GM23338 (cell line): Measurements from ENCODE around the gene ECHDC1. TPM values are rescaled to one million over a fixed set of nuclear protein-coding genes. Genes with fewer than 3 reads are reported as not detected.

Experiments
- ATAC-seq: fragments of 200-7000 bp; cut with Tn5 transposase; 3 replicates; pipeline ENCODE4 v1.9.1; 2020
- DNase-seq: peaks from one replicate; pipeline ENCODE4 v3.0.0-alpha.2; 2015; ENCODE audit warnings: low spot score
- H2AFZ ChIP-seq: fragments of 200-600 bp; sonication (generic); 2 replicates; pipeline ENCODE4 v1.8.0; 2016; ENCODE audit warnings: antibody characterized with exemption, mild to moderate bottlenecking, moderate library complexity
- H3F3A ChIP-seq: fragments of 200-600 bp; sonication (generic); replicated peaks from 2 replicates; pipeline ENCODE4 v1.8.0; 2017; ENCODE audit warnings: antibody characterized with exemption, mixed run types, low read depth
- H3K27ac ChIP-seq: fragments of 200-600 bp; sonication (generic); 2 replicates; pipeline ENCODE4 v1.6.1; 2016; ENCODE audit warnings: low read depth
- H3K27me3 ChIP-seq: fragments of 200-600 bp; sonication (generic); 2 replicates; pipeline ENCODE4 v1.8.0; 2016; ENCODE audit warnings: mild to moderate bottlenecking, mixed run types, moderate library complexity; ENCODE audit not compliant: insufficient read depth
- H3K36me3 ChIP-seq: fragments of 200-600 bp; sonication (generic); 2 replicates; pipeline ENCODE4 v1.8.0; 2016; ENCODE audit warnings: mild to moderate bottlenecking; ENCODE audit not compliant: insufficient read depth
- H3K4me1 ChIP-seq: fragments of 200-600 bp; sonication (generic); 2 replicates; pipeline ENCODE4 v1.8.0; 2016; ENCODE audit warnings: mild to moderate bottlenecking, moderate library complexity; ENCODE audit not compliant: insufficient read depth
- H3K4me2 ChIP-seq: fragments of 200-600 bp; sonication (generic); 2 replicates; pipeline ENCODE4 v1.7.1; 2017; ENCODE audit warnings: mixed run types
- H3K4me3 ChIP-seq: fragments of 200-600 bp; sonication (generic); 2 replicates; pipeline ENCODE4 v1.6.1; 2016; ENCODE audit warnings: mixed run types
- H3K79me2 ChIP-seq: fragments of 200-600 bp; sonication (generic); replicated peaks from 2 replicates; pipeline ENCODE4 v1.8.0; 2017; ENCODE audit warnings: mild to moderate bottlenecking; ENCODE audit not compliant: insufficient read depth
- H3K9me2 ChIP-seq: fragments of 200-600 bp; sonication (generic); 2 replicates; pipeline ENCODE4 v1.8.0; 2017; ENCODE audit not compliant: insufficient read depth
- H4K20me1 ChIP-seq: fragments of 200-600 bp; sonication (generic); replicated peaks from 2 replicates; pipeline ENCODE4 v1.8.0; 2017; ENCODE audit warnings: mild to moderate bottlenecking; ENCODE audit not compliant: insufficient read depth
- H3K27ac Mint-ChIP-seq: 2 replicates; pipeline ENCODE4 v1.8.0; 2020; ENCODE audit warnings: inconsistent platforms, mild to moderate bottlenecking, moderate library complexity, mixed read lengths
- H3K27me3 Mint-ChIP-seq: 3 replicates; pipeline ENCODE4 v1.8.0; 2022; ENCODE audit warnings: low read depth, mild to moderate bottlenecking, moderate library complexity, mixed read lengths, inconsistent platforms; ENCODE audit not compliant: insufficient read depth, poor library complexity
- H3K36me3 Mint-ChIP-seq: 3 replicates; pipeline ENCODE4 v1.8.0; 2021; ENCODE audit warnings: low read depth, mild to moderate bottlenecking, inconsistent platforms, moderate library complexity, mixed read lengths
- H3K4me1 Mint-ChIP-seq: 3 replicates; pipeline ENCODE4 v1.8.0; 2020; ENCODE audit warnings: mild to moderate bottlenecking, inconsistent platforms, mixed read lengths
- H3K4me3 Mint-ChIP-seq: 3 replicates; pipeline ENCODE4 v1.8.0; 2021; ENCODE audit warnings: moderate library complexity, mild to moderate bottlenecking, inconsistent platforms, mixed read lengths
- H3K9me3 Mint-ChIP-seq: 3 replicates; pipeline ENCODE4 v1.8.0; 2020; ENCODE audit warnings: moderate library complexity, mild to moderate bottlenecking, inconsistent platforms, mixed read lengths
- CREB1 ChIP-seq: fragments of 250-450 bp; sonication (Bioruptor Pico); IDR thresholded peaks from 2 replicates; pipeline ENCODE4 v1.5.0; 2020; ENCODE audit warnings: low read depth, mild to moderate bottlenecking, moderate library complexity
- CTCF ChIP-seq, 2 experiments: fragments of 200-600 bp in 1 of 2; sonication (generic) in 1 of 2; conservative IDR thresholded peaks; 2 replicates each; pipeline versions ENCODE4 v1.5.1 to v1.6.1; 2016 to 2017; ENCODE audit warnings: antibody characterized with exemption in 2 of 2, low read depth in 2 of 2, mild to moderate bottlenecking in 2 of 2, moderate library complexity in 1 of 2
- ETS1 ChIP-seq: IDR thresholded peaks from 2 replicates; pipeline ENCODE4 v1.6.1; 2016; ENCODE audit warnings: antibody characterized with exemption
- EZH2 ChIP-seq: fragments of 200-600 bp; sonication (generic); IDR thresholded peaks from one replicate; pipeline ENCODE4 v1.8.0; 2017; ENCODE audit warnings: antibody characterized with exemption, mild to moderate bottlenecking, low read depth; ENCODE audit not compliant: unreplicated experiment
- EZH2phosphoT487 ChIP-seq: fragments of 200-600 bp; sonication (generic); IDR thresholded peaks from one replicate; pipeline ENCODE4 v1.8.1; 2018; ENCODE audit warnings: antibody characterized with exemption; ENCODE audit not compliant: unreplicated experiment
- JUNB ChIP-seq: IDR thresholded peaks from one replicate; pipeline ENCODE4 v1.6.1; 2016; ENCODE audit warnings: antibody characterized with exemption; ENCODE audit not compliant: unreplicated experiment
- POLR2AphosphoS5 ChIP-seq: IDR thresholded peaks from 2 replicates; pipeline ENCODE4 v1.6.1; 2016; ENCODE audit warnings: antibody characterized with exemption, low read depth
- STAT1 ChIP-seq: IDR thresholded peaks from one replicate; pipeline ENCODE4 v1.6.1; 2016; ENCODE audit warnings: antibody characterized with exemption; ENCODE audit not compliant: unreplicated experiment
- ZNF462 ChIP-seq: fragments of 250-450 bp; sonication (Bioruptor Pico); IDR thresholded peaks from 2 replicates; pipeline ENCODE4 v1.5.0; 2020; ENCODE audit warnings: mild to moderate bottlenecking, moderate library complexity
- polyA plus RNA-seq: library from polyadenylated mRNA; unstranded; fragments of >200 nt; fragmentation: Nextera tagmentation; extraction: Ambion mirVana; gene quantifications from 2 replicates; pipeline ENCODE4 v1.2.1, GENCODE V29; 2016
- total RNA-seq: library from RNA; depleted of rRNA; stranded (reverse); fragments of >200 nt; shearing (Covaris generic); gene quantifications from 2 replicates; pipeline ENCODE4 v1.2.3, GENCODE V29; 2014

ECHDC1 gene
- total and polyA plus RNA-seq, 2 experiments from 2014 or later = 65.8 to 98.4 TPM

- DNase-seq (peak; percentile 49), ATAC-seq (no peak; the same call in 2 of the 3 replicates)
- no peak overlapping the region for H2AFZ ChIP-seq
- Mint-ChIP-seq H3K4me3 (no peak overlapping the region), H3K9me3 (no peaks in the 10 kb centered on the region), H3K27ac (no peak overlapping the region), H3K27me3 (no peaks in the 10 kb centered on the region), H3K4me1 (peaks cover 7% of the 10 kb centered on the region; the same call in 2 of the 3 replicates), H3K36me3 (peaks cover 19% of the 10 kb centered on the region)
- peaks cover 49% of the 10 kb centered on the region for H3K79me2 ChIP-seq
- TF ChIP-seq CTCF (conservative IDR thresholded peaks at IDR 0.05; ENCODE audit: low read depth in 2 of 2) = peak; percentile 58 to 76
- no peak for TF ChIP-seq POLR2AphosphoS5
- TF ChIP-seq ZNF462 (CRISPR knock-in tag) = no peak
- no peak for TF ChIP-seq ETS1
- TF ChIP-seq EZH2phosphoT487 = no peak
- no peak for TF ChIP-seq STAT1
- no peak for TF ChIP-seq EZH2
- TF ChIP-seq CREB1 (CRISPR knock-in tag) = no peak
- TF ChIP-seq JUNB = no peak
- H3K4me1 ChIP-seq = no peaks in the 10 kb centered on the region; the same call in 1 of the 2 replicates
- no peaks in the 10 kb centered on the region for H4K20me1 ChIP-seq
- no peaks in the 10 kb centered on the region for H3K9me2 ChIP-seq
- H3K36me3 ChIP-seq = no peaks in the 10 kb centered on the region; the same call in 1 of the 2 replicates
- no peak overlapping the region for H3K4me2 ChIP-seq
- H3K27me3 ChIP-seq = no peaks in the 10 kb centered on the region
- H3F3A ChIP-seq = no peaks in the 10 kb centered on the region
- H3K4me3 ChIP-seq = no peak overlapping the region
- H3K27ac ChIP-seq = peak overlapping the region; percentile 64; the same call in 1 of the 2 replicates
These were observed 40.4 kb downstream of the ECHDC1 start for GRCh38 chr6:127302728-127303660.
